Measurements from ENCODE around the gene OLFML1. TPM values are rescaled to one million over a fixed set of nuclear protein-coding genes. Genes with fewer than 3 reads are reported as not detected.

Gene OLFML1
- polyA plus RNA-seq, 1 donor from 2014 or later: not detected

GRCh38 chr11:7486098-7486780, 933 bp downstream of the OLFML1 start:
- no peaks in the 10 kb centered on the region for H3F3A ChIP-seq (ENCODE audit: insufficient read depth, low read length, poor library complexity, severe bottlenecking)
- no peak overlapping the region for H2AFZ ChIP-seq (ENCODE audit: low read depth, low read length)
- H3K9ac ChIP-seq (ENCODE audit: low read length): no peak overlapping the region
- no peak overlapping the region for H3K4me3 ChIP-seq (ENCODE audit: low read length)
- no peaks in the 10 kb centered on the region for H3K9me3 ChIP-seq (ENCODE audit: low read length)
- TF ChIP-seq POLR2AphosphoS5 (IDR thresholded peaks at IDR 0.05): no peak
- TF ChIP-seq, protein P1, sequence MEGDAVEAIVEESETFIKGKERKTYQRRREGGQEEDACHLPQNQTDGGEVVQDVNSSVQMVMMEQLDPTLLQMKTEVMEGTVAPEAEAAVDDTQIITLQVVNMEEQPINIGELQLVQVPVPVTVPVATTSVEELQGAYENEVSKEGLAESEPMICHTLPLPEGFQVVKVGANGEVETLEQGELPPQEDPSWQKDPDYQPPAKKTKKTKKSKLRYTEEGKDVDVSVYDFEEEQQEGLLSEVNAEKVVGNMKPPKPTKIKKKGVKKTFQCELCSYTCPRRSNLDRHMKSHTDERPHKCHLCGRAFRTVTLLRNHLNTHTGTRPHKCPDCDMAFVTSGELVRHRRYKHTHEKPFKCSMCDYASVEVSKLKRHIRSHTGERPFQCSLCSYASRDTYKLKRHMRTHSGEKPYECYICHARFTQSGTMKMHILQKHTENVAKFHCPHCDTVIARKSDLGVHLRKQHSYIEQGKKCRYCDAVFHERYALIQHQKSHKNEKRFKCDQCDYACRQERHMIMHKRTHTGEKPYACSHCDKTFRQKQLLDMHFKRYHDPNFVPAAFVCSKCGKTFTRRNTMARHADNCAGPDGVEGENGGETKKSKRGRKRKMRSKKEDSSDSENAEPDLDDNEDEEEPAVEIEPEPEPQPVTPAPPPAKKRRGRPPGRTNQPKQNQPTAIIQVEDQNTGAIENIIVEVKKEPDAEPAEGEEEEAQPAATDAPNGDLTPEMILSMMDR (IDR thresholded peaks at IDR 0.05; ENCODE audit: poor library complexity, severe bottlenecking): no peak
- TF ChIP-seq EP300 (conservative IDR thresholded peaks at IDR 0.05; ENCODE audit: poor library complexity, severe bottlenecking): no peak
- TF ChIP-seq EZH2 (IDR thresholded peaks at IDR 0.05; ENCODE audit: borderline replicate concordance, insufficient read depth, low read length, poor library complexity, severe bottlenecking): no peak
- no peak for TF ChIP-seq RAD21 (conservative IDR thresholded peaks at IDR 0.05)
- TF ChIP-seq MXI1 (conservative IDR thresholded peaks at IDR 0.05; ENCODE audit: poor library complexity, severe bottlenecking): no peak
- TF ChIP-seq TAF1 (IDR thresholded peaks at IDR 0.05; ENCODE audit: low read depth): no peak
- no peak for TF ChIP-seq SMC3 (conservative IDR thresholded peaks at IDR 0.05; ENCODE audit: poor library complexity)
- TF ChIP-seq, protein P2, sequence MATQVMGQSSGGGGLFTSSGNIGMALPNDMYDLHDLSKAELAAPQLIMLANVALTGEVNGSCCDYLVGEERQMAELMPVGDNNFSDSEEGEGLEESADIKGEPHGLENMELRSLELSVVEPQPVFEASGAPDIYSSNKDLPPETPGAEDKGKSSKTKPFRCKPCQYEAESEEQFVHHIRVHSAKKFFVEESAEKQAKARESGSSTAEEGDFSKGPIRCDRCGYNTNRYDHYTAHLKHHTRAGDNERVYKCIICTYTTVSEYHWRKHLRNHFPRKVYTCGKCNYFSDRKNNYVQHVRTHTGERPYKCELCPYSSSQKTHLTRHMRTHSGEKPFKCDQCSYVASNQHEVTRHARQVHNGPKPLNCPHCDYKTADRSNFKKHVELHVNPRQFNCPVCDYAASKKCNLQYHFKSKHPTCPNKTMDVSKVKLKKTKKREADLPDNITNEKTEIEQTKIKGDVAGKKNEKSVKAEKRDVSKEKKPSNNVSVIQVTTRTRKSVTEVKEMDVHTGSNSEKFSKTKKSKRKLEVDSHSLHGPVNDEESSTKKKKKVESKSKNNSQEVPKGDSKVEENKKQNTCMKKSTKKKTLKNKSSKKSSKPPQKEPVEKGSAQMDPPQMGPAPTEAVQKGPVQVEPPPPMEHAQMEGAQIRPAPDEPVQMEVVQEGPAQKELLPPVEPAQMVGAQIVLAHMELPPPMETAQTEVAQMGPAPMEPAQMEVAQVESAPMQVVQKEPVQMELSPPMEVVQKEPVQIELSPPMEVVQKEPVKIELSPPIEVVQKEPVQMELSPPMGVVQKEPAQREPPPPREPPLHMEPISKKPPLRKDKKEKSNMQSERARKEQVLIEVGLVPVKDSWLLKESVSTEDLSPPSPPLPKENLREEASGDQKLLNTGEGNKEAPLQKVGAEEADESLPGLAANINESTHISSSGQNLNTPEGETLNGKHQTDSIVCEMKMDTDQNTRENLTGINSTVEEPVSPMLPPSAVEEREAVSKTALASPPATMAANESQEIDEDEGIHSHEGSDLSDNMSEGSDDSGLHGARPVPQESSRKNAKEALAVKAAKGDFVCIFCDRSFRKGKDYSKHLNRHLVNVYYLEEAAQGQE (IDR thresholded peaks at IDR 0.05; ENCODE audit: borderline replicate concordance): no peak
- H3K36me3 ChIP-seq (ENCODE audit: insufficient read depth, low read length): no peaks in the 10 kb centered on the region
- H3K27me3 ChIP-seq (ENCODE audit: insufficient read depth, low read depth, low read length): no peaks in the 10 kb centered on the region
- H3K27ac ChIP-seq (ENCODE audit: low read length): no peak overlapping the region
- no peaks in the 10 kb centered on the region for H3K79me2 ChIP-seq (replicated peaks; ENCODE audit: insufficient read depth, low read length)
- no peak overlapping the region for H3K4me2 ChIP-seq (ENCODE audit: low read length)
- no peaks in the 10 kb centered on the region for H4K20me1 ChIP-seq (ENCODE audit: insufficient read depth)
- H3K9me2 ChIP-seq (ENCODE audit: insufficient read depth, low read length): no peaks in the 10 kb centered on the region

GRCh38 chr11:7486781-7487140, 1.5 kb downstream of the OLFML1 start:
- Histone ChIP-seq H3K27me3 (ENCODE audit: insufficient read depth, low read depth, low read length) (no peaks in the 10 kb centered on the region), H3K79me2 (replicated peaks; ENCODE audit: insufficient read depth, low read length) (no peaks in the 10 kb centered on the region), H3K9me2 (ENCODE audit: insufficient read depth, low read length) (no peaks in the 10 kb centered on the region), H3F3A (ENCODE audit: insufficient read depth, low read length, poor library complexity, severe bottlenecking) (no peaks in the 10 kb centered on the region), H3K4me3 (ENCODE audit: low read length) (no peak overlapping the region), H3K36me3 (ENCODE audit: insufficient read depth, low read length) (no peaks in the 10 kb centered on the region), H3K9ac (ENCODE audit: low read length) (no peak overlapping the region), H4K20me1 (ENCODE audit: insufficient read depth) (no peaks in the 10 kb centered on the region), H3K9me3 (ENCODE audit: low read length) (no peaks in the 10 kb centered on the region), H3K27ac (ENCODE audit: low read length) (no peak overlapping the region), H2AFZ (ENCODE audit: low read depth, low read length) (no peak overlapping the region), H3K4me2 (ENCODE audit: low read length) (no peak overlapping the region)
- TF ChIP-seq SMC3 (conservative IDR thresholded peaks at IDR 0.05; ENCODE audit: poor library complexity) (no peak), POLR2AphosphoS5 (IDR thresholded peaks at IDR 0.05) (no peak), RAD21 (conservative IDR thresholded peaks at IDR 0.05) (no peak), EZH2 (IDR thresholded peaks at IDR 0.05; ENCODE audit: borderline replicate concordance, insufficient read depth, low read length, poor library complexity, severe bottlenecking) (no peak), MXI1 (conservative IDR thresholded peaks at IDR 0.05; ENCODE audit: poor library complexity, severe bottlenecking) (no peak), EP300 (conservative IDR thresholded peaks at IDR 0.05; ENCODE audit: poor library complexity, severe bottlenecking) (no peak), TAF1 (IDR thresholded peaks at IDR 0.05; ENCODE audit: low read depth) (no peak)
- TF ChIP-seq, protein P1 (IDR thresholded peaks at IDR 0.05; ENCODE audit: poor library complexity, severe bottlenecking): no peak
- TF ChIP-seq, protein P2 (IDR thresholded peaks at IDR 0.05; ENCODE audit: borderline replicate concordance): no peak

Data from neural cell (in vitro differentiated cells).